Activated CD4-positive, alpha-beta T cell treated with anti-CD3 and anti-CD28 coated beads, Interleukin-2, amount 50 U/mL, for 16 hours (primary cell): ENCODE data around the gene BANK1.
"Not testable (repeated sequence)": the region's sequence is repeated elsewhere in the genome, so short reads cannot be mapped to it uniquely, and the experiment has no call there.

Source experiments
- DNase-seq: peaks from one replicate; pipeline ENCODE4 v3.0.0-alpha.2; 2020

The BANK1 gene

DNA sequence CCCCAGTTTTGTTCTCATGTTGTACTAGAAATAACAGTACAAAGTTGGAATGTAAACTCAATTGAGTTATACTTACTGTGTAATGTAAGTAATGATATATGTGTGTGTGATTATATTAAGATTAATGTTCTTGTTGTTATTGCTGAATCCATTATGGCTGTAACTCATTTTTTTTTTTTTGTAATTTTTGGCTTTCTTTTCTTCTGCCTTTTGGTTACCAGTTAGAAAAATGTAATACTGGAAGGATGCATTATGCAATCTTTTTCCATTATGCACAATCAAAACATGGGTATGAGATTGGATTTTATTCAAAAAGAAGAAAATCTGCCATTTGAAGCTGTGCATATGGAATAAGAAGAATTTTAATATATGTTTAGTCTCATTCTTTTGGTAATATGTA is 34.0 kb downstream of the BANK1 start:
- DNase-seq: no peak

DNA sequence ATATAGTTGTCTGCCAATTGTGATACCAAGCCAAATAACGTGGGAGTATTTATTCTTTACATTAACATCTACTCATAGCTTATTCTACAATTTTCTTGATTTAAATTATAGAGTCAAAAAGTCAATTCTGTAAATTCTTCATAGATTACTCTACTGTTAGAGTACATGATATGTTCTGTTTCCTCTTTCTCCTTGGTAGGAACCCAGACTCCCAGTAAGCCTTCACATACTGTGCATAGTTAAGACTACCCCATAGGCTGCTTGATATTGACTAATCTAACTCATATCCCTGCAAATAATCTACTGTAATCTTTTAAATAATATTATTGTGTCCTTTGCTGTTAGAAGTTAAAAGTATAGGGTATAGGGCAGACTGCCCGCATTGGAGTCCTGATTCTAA is 35.4 kb downstream of the BANK1 start:
- no peak for DNase-seq

- no peak for DNase-seq
These were observed 41.3 kb downstream of the BANK1 start for GRCh38 chr4:101831816-101832215.

DNA sequence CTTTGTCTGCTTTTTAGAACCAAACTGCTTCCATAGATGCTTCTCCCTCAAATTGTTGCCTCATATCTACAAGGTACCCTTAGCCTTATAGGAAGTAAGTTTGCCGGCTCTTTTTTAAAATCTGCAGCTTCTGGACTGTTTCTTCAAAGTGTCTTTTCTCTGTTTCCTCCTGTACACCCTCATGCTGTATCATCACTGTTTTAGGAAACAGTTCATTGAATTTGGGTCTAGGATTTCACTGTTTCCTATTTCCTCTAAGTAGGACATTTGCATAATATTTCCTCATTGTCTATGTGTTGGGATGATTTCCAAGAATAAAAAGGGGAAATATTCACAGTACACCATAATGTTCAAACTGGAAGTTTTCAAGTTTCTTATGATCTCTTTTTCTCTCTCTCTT is 43.0 kb downstream of the BANK1 start:
- no peak for DNase-seq

GRCh38 chr4:101835121-101835904 is 44.8 kb downstream of the BANK1 start:
- no peak for DNase-seq

DNA sequence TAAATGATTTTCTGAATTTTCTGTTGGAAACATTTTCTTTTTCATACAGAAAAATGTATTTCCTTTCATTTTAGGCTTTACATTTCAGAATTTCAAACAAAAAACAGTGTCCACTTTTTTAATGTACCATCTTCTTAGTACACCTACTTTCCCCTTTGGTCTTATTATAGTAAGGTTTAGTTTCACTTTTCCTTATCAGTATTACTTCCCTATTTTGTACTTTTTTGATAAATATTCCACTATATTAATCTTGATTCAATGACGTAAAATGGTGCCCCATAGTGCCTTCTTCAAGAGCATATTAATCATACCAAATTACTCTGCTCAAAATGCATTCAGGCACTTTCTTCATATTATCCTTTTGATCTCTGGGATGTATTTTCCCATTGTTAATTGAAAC is 52.5 kb downstream of the BANK1 start:
- no peak for DNase-seq

GRCh38 chr4:101846550-101846949 is 56.0 kb downstream of the BANK1 start:
- DNase-seq: no peak

DNA sequence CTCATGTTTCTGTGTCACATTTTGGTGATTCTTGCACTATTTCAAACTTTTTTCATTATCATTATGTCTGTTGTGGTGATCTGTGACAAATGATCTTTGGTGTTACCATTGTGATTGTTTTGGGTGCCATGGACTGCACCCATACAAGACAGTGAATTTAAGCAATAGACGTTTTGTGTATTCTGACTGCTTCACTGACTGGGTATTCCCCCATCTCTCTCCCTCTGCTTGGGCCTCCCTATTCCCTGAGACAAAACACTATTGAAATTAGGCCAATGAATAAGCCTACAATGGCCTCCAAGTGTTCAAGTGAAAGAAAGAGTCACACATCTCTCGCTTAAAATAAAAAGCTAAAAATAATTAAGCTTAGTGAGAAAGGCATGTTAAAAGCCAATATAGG is 60.2 kb downstream of the BANK1 start:
- DNase-seq: no peak

DNA sequence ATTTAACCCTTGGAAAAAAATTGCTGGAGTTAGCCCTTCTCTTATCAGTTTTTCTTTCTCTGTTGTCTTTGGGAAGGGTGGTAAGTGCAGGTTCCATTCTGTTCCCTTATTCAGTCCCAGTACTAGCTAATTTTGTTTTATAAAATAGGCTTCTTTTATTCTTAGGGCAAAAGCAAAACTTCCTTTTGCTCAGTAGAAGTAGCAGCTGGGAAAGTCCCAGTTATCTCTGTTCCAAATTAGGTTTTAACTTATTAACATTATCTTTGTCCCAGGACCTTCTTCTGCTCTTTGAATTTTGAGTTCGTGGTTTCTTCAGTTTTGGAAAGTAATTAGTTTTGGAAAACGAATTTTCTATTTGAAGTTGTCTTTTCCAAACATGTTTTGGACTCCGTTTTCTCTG is 61.1 kb downstream of the BANK1 start:
- DNase-seq: no peak

DNA sequence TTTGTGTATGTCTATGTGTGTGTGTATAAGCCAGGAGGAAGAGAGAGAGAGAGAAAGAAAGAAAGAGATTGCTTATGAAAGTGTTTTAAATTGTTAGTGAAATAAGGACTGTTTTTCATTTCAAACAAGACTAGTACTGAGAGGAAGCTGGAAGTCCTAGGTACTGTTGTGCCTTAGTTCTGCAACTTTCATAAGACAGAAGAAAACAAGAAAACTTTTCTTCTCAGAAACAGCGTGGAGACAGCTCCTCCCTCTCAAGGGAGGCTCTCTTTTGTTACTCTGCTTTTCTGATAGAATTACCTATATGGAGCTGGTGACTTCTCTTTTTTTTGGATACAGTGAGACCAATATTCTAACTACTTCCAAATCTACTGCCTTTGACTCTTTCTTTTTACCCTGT is 62.5 kb downstream of the BANK1 start:
- no peak for DNase-seq

- no peak for DNase-seq
These were observed 63.2 kb downstream of the BANK1 start for GRCh38 chr4:101853691-101854090.

GRCh38 chr4:101855239-101855638 is 64.7 kb downstream of the BANK1 start:
- no peak for DNase-seq

GRCh38 chr4:101856149-101856548 is 65.6 kb downstream of the BANK1 start:
- DNase-seq: no peak

DNA sequence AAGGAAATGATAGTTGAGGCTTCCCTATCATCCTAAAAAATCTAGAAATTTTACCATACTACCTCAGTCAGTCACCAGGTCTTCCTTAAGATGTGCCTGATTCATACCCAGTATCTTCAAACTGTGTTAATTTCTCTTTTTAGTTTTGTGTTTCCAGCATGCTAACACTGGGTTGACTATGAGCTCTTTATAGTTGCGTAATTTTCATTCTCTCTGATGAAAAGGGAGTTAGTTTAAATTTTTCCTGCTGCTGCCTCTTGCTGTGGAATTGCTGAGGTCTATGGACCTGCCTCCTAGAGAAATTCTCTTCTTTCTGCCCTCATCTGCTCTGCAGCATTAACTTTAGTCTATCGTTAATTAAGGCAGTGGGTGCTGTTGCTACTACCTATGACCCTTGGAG is 66.6 kb downstream of the BANK1 start:
- DNase-seq: no peak

DNA sequence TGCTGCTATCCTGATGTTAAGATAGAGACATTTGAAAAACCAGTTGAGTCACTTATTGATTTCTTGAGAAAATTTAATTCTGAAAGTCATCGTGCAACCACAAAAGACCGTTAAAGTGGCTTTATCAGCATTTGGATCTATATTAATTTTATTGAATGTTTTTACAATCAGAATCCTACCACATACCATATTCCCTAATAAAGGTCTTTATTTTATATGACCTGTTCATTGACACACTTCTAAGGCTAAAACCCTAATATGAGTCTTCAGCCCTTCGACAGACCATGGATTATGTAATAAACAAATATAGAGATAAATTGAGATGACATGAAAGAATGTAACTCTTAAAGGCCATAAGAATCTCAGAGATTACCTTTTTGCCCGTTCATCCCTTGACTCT is 68.1 kb downstream of the BANK1 start:
- no peak for DNase-seq

DNA sequence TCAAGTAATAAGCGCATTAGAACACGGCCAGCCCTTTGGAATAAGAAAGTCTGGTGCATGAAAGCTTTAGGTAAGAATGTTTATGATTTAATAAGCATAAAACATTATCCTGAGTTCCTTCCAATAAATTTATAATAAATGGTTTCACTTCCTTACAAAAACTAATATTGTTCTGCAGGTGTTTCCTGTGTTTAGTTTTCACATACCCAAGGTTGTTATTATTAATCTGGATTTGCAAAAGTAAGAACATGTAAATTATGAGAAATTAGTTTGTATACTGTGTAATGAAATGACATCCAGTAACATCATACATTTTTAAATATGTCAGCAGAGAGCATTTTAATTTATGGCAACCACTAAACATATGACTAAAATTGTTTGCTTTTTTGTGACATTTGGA is 72.1 kb downstream of the BANK1 start:
- DNase-seq: no peak

DNA sequence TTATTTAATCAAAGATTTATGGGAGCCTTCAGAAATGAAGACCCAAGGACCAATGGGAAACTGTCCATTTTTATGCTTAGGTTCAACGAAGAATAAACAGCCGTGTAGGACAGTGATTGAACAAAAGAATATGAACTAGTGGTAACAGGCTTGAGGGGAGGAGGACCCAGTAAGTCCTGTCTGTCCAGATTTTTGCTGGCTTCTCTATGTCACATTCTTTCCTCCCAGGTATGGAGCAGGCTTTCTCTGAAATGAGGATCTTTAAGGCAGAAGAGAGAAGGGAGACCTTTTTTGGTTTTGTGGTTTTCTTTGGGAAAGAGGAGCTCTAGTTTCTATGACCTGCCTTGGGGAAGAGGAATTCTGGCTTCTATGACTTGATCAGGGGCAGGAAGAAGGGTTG is 74.1 kb downstream of the BANK1 start:
- DNase-seq: no peak

GRCh38 chr4:101865501-101866062 is 75.1 kb downstream of the BANK1 start:
- DNase-seq: no peak

DNA sequence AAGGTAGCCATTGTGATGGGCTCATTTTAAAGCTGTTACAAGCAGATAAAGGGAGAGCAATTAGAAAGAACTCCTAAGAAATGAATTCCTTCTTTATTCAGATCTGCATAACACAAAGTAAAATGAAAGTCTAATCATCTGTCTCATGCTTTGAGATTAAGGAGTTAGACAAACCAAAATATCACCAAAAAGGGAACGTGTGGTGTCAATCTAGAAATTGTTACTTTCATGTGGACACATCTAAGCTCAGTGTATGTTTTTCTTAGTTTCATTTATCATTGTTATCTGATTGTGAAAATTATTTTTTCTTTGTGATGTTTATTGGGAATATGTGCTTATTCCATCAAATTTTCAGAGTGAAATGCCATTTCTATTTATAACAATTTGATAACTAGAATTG is 80.3 kb downstream of the BANK1 start:
- no peak for DNase-seq

GRCh38 chr4:101871962-101872676 is 81.6 kb downstream of the BANK1 start:
- DNase-seq: no peak

DNA sequence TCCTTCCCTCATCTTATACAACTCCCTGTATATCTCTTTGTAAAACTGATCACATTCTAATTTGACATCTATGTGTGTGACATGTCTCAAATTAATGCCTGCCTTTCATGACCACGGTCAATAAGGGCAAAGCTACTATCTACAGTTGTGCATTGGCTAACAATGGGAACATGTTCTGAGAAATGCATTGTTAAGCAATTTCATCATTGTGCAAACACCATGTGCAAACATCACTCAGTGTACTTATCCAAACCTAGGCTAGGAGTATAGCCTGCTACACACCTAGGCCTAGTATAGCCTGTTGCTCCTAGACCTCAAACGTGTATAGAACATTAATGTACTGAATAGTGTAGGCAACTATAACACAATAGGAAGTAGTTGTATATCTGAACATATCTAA is 95.0 kb downstream of the BANK1 start:
- no peak for DNase-seq

GRCh38 chr4:101886826-101887225 is 96.3 kb downstream of the BANK1 start:
- no peak for DNase-seq

DNA sequence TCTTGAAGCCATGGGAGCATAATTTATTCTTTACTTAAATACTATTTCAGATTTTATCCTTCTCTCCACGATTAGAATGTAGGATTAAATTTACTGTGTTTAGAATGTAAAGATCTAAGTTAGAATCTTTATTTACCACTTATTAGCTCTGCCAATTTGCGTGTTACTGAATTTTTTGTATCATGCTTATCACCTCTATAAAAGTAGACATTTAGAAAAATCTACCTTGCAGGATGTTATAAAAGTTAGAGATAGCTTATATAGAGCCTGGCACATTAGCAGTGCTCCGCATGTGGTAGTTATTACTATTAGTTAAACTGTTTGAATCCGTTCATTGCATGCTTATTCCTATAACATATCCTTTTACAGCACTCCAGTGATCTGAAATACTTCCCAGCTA is 97.9 kb downstream of the BANK1 start:
- no peak for DNase-seq

DNA sequence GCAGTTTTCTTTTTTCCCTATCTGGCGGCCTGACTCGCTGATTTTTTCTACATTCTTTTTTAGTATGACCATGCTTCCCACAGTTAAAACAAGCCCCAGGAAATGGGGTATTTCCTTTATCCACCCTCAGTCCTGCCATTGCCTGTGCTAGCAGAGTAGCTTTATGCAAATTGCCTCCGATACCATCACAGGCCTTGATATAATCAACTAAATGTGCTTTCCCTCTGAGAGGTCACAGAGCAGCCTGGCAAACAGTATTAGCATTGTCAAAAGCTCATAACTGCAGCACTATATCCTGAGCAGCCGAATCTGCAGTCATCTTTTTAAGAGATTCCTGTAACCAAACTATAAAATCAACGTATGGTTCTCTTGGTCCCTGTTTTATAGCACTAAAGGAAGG is 115.0 kb downstream of the BANK1 start:
- not testable (repeated sequence) for DNase-seq
